WTC11 (cell line): Measurements from ENCODE around the gene C1QL2. TPM values are rescaled to one million over a fixed set of nuclear protein-coding genes. Genes with fewer than 3 reads are reported as not detected.
A peak's percentile ranks its signal among the peaks of the same experiment; 100 is the strongest.

Source experiments
- CBFB ChIP-seq: sonication (generic); formaldehyde crosslinking; IDR thresholded peaks from 2 replicates; pipeline ENCODE4 v1.8.1; 2022; ENCODE audit warnings: mild to moderate bottlenecking, low read depth, missing genetic modification reagents
- FOXP1 ChIP-seq: sonication (generic); formaldehyde crosslinking; IDR thresholded peaks from 2 replicates; pipeline ENCODE4 v1.8.0; 2022; ENCODE audit warnings: missing genetic modification reagents, mild to moderate bottlenecking, moderate library complexity, borderline replicate concordance
- GABPB1 ChIP-seq: sonication (generic); formaldehyde crosslinking; IDR thresholded peaks from 2 replicates; pipeline ENCODE4 v1.8.1; 2023; ENCODE audit warnings: mild to moderate bottlenecking, missing genetic modification reagents
- JAZF1 ChIP-seq: fragments of 250-450 bp; sonication (Bioruptor Pico); IDR thresholded peaks from 2 replicates; pipeline ENCODE4 v1.9.0; 2021; ENCODE audit warnings: moderate library complexity, mild to moderate bottlenecking, inconsistent platforms
- SMAD3 ChIP-seq: sonication (generic); formaldehyde crosslinking; IDR thresholded peaks from 2 replicates; pipeline ENCODE4 v1.8.0; 2022; ENCODE audit warnings: missing genetic modification reagents, mild to moderate bottlenecking, borderline replicate concordance
- SOX15 ChIP-seq: fragments of 250-450 bp; sonication (Bioruptor Pico); IDR thresholded peaks from 2 replicates; pipeline ENCODE4 v1.9.0; 2021; ENCODE audit warnings: mild to moderate bottlenecking
- SP1 ChIP-seq: sonication (generic); formaldehyde crosslinking; conservative IDR thresholded peaks from 2 replicates; pipeline ENCODE4 v1.8.1; 2022; ENCODE audit warnings: missing genetic modification reagents
- TCF7 ChIP-seq: sonication (generic); formaldehyde crosslinking; IDR thresholded peaks from 2 replicates; pipeline ENCODE4 v1.8.0; 2022; ENCODE audit warnings: mild to moderate bottlenecking, low read depth, missing genetic modification reagents, moderate library complexity
- TP53 ChIP-seq: sonication (generic); formaldehyde crosslinking; IDR thresholded peaks from 2 replicates; pipeline ENCODE4 v1.8.1; 2023; ENCODE audit warnings: mild to moderate bottlenecking, missing genetic modification reagents
- ZNF138 ChIP-seq: sonication (generic); formaldehyde crosslinking; conservative IDR thresholded peaks from 2 replicates; pipeline ENCODE4 v1.8.1; 2022; ENCODE audit warnings: mild to moderate bottlenecking, moderate library complexity, missing genetic modification reagents
- ZNF219 ChIP-seq: sonication (generic); formaldehyde crosslinking; IDR thresholded peaks from 2 replicates; pipeline ENCODE4 v1.8.0; 2023; ENCODE audit warnings: missing genetic modification reagents, mild to moderate bottlenecking, borderline replicate concordance
- total RNA-seq: library from RNA; stranded (reverse); gene quantifications from 3 replicates; pipeline ENCODE4 v1.2.3, GENCODE V29; 2021
- TF ChIP-seq, protein P1 (sequence below): sonication (generic); formaldehyde crosslinking; conservative IDR thresholded peaks from 2 replicates; pipeline ENCODE4 v1.8.1; 2023; ENCODE audit warnings: mild to moderate bottlenecking, low read depth, missing genetic modification reagents, moderate library complexity
- TF ChIP-seq, protein P2 (sequence below): fragments of 250-450 bp; sonication (Bioruptor Pico); IDR thresholded peaks from 2 replicates; pipeline ENCODE4 v1.9.0; 2021; ENCODE audit warnings: mild to moderate bottlenecking, borderline replicate concordance
- TF ChIP-seq, protein P3 (sequence below): sonication (generic); formaldehyde crosslinking; IDR thresholded peaks from 2 replicates; pipeline ENCODE4 v1.8.1; 2023; ENCODE audit warnings: mild to moderate bottlenecking, missing genetic modification reagents
- TF ChIP-seq, protein P4 (sequence below): sonication (generic); formaldehyde crosslinking; IDR thresholded peaks from 2 replicates; pipeline ENCODE4 v1.8.0; 2023; ENCODE audit warnings: missing genetic modification reagents, mild to moderate bottlenecking, borderline replicate concordance
- TF ChIP-seq, protein P5 (sequence below): sonication (generic); formaldehyde crosslinking; IDR thresholded peaks from 2 replicates; pipeline ENCODE4 v1.8.0; 2022; ENCODE audit warnings: mild to moderate bottlenecking, missing genetic modification reagents
- TF ChIP-seq, protein P6 (sequence below): sonication (generic); formaldehyde crosslinking; conservative IDR thresholded peaks from 2 replicates; pipeline ENCODE4 v1.8.1; 2022; ENCODE audit warnings: mild to moderate bottlenecking, missing genetic modification reagents
- TF ChIP-seq, protein P7 (sequence below): sonication (generic); formaldehyde crosslinking; IDR thresholded peaks from 2 replicates; pipeline ENCODE4 v1.8.0; 2022; ENCODE audit warnings: missing genetic modification reagents
- TF ChIP-seq, protein P8 (sequence below): fragments of 250-450 bp; sonication (Bioruptor Pico); IDR thresholded peaks from 2 replicates; pipeline ENCODE4 v1.9.0; 2021; ENCODE audit warnings: moderate library complexity, mild to moderate bottlenecking, inconsistent platforms, borderline replicate concordance

The C1QL2 gene
- total RNA-seq, 1 experiment from 2014 or later: 1.0 TPM

DNA sequence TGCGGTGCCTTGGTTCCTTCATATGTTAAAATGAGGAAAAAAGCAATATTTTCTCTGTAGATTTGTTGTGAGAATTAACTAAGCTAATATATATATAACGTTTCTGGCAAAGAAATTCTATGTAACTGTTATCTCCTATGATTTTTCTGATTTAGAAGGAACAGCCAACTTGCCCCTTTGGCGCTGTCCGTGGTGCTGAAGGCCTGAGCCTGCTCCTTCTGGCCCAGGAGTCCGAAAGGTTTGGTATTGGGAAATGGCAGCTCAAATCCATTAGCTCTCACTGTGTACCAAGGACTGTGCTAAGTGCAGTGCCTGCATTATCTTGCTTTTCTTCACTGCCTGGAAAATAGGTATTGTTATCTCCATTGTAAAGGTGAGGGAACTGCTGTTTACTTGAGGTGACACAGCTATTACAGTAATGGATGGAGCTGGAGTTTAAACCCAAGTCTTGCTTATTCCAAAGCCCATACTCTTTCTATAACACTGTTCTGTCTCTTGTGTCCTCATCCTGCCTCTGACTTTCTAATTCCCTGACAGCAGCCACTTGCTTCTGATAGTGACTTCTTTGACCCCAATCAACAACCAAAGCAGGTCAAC lies 52.2 kb downstream of the C1QL2 start (continued):
- TF ChIP-seq GABPB1 (CRISPR knock-in tag) (no peak), JAZF1 (CRISPR knock-in tag) (no peak), ZNF219 (CRISPR knock-in tag) (peak; percentile 84), SOX15 (CRISPR knock-in tag) (no peak), SMAD3 (CRISPR knock-in tag) (peak; percentile 86; the same call in 1 of the 2 replicates), ZNF138 (CRISPR knock-in tag) (0 out of 2 replicates have a peak, but pooled peaks have one; percentile 49), CBFB (no peak), TP53 (no peak), SP1 (CRISPR knock-in tag) (no peak), TCF7 (CRISPR knock-in tag) (no peak), FOXP1 (CRISPR knock-in tag) (no peak)
- TF ChIP-seq, protein P1, sequence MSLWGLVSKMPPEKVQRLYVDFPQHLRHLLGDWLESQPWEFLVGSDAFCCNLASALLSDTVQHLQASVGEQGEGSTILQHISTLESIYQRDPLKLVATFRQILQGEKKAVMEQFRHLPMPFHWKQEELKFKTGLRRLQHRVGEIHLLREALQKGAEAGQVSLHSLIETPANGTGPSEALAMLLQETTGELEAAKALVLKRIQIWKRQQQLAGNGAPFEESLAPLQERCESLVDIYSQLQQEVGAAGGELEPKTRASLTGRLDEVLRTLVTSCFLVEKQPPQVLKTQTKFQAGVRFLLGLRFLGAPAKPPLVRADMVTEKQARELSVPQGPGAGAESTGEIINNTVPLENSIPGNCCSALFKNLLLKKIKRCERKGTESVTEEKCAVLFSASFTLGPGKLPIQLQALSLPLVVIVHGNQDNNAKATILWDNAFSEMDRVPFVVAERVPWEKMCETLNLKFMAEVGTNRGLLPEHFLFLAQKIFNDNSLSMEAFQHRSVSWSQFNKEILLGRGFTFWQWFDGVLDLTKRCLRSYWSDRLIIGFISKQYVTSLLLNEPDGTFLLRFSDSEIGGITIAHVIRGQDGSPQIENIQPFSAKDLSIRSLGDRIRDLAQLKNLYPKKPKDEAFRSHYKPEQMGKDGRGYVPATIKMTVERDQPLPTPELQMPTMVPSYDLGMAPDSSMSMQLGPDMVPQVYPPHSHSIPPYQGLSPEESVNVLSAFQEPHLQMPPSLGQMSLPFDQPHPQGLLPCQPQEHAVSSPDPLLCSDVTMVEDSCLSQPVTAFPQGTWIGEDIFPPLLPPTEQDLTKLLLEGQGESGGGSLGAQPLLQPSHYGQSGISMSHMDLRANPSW (CRISPR knock-in tag): no peak
- TF ChIP-seq, protein P2, sequence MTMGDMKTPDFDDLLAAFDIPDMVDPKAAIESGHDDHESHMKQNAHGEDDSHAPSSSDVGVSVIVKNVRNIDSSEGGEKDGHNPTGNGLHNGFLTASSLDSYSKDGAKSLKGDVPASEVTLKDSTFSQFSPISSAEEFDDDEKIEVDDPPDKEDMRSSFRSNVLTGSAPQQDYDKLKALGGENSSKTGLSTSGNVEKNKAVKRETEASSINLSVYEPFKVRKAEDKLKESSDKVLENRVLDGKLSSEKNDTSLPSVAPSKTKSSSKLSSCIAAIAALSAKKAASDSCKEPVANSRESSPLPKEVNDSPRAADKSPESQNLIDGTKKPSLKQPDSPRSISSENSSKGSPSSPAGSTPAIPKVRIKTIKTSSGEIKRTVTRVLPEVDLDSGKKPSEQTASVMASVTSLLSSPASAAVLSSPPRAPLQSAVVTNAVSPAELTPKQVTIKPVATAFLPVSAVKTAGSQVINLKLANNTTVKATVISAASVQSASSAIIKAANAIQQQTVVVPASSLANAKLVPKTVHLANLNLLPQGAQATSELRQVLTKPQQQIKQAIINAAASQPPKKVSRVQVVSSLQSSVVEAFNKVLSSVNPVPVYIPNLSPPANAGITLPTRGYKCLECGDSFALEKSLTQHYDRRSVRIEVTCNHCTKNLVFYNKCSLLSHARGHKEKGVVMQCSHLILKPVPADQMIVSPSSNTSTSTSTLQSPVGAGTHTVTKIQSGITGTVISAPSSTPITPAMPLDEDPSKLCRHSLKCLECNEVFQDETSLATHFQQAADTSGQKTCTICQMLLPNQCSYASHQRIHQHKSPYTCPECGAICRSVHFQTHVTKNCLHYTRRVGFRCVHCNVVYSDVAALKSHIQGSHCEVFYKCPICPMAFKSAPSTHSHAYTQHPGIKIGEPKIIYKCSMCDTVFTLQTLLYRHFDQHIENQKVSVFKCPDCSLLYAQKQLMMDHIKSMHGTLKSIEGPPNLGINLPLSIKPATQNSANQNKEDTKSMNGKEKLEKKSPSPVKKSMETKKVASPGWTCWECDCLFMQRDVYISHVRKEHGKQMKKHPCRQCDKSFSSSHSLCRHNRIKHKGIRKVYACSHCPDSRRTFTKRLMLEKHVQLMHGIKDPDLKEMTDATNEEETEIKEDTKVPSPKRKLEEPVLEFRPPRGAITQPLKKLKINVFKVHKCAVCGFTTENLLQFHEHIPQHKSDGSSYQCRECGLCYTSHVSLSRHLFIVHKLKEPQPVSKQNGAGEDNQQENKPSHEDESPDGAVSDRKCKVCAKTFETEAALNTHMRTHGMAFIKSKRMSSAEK (CRISPR knock-in tag): no peak
- TF ChIP-seq, protein P3, sequence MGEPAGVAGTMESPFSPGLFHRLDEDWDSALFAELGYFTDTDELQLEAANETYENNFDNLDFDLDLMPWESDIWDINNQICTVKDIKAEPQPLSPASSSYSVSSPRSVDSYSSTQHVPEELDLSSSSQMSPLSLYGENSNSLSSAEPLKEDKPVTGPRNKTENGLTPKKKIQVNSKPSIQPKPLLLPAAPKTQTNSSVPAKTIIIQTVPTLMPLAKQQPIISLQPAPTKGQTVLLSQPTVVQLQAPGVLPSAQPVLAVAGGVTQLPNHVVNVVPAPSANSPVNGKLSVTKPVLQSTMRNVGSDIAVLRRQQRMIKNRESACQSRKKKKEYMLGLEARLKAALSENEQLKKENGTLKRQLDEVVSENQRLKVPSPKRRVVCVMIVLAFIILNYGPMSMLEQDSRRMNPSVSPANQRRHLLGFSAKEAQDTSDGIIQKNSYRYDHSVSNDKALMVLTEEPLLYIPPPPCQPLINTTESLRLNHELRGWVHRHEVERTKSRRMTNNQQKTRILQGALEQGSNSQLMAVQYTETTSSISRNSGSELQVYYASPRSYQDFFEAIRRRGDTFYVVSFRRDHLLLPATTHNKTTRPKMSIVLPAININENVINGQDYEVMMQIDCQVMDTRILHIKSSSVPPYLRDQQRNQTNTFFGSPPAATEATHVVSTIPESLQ (CRISPR knock-in tag): no peak
- TF ChIP-seq, protein P4, sequence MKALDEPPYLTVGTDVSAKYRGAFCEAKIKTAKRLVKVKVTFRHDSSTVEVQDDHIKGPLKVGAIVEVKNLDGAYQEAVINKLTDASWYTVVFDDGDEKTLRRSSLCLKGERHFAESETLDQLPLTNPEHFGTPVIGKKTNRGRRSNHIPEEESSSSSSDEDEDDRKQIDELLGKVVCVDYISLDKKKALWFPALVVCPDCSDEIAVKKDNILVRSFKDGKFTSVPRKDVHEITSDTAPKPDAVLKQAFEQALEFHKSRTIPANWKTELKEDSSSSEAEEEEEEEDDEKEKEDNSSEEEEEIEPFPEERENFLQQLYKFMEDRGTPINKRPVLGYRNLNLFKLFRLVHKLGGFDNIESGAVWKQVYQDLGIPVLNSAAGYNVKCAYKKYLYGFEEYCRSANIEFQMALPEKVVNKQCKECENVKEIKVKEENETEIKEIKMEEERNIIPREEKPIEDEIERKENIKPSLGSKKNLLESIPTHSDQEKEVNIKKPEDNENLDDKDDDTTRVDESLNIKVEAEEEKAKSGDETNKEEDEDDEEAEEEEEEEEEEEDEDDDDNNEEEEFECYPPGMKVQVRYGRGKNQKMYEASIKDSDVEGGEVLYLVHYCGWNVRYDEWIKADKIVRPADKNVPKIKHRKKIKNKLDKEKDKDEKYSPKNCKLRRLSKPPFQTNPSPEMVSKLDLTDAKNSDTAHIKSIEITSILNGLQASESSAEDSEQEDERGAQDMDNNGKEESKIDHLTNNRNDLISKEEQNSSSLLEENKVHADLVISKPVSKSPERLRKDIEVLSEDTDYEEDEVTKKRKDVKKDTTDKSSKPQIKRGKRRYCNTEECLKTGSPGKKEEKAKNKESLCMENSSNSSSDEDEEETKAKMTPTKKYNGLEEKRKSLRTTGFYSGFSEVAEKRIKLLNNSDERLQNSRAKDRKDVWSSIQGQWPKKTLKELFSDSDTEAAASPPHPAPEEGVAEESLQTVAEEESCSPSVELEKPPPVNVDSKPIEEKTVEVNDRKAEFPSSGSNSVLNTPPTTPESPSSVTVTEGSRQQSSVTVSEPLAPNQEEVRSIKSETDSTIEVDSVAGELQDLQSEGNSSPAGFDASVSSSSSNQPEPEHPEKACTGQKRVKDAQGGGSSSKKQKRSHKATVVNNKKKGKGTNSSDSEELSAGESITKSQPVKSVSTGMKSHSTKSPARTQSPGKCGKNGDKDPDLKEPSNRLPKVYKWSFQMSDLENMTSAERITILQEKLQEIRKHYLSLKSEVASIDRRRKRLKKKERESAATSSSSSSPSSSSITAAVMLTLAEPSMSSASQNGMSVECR (CRISPR knock-in tag): peak; percentile 88
- TF ChIP-seq, protein P5, sequence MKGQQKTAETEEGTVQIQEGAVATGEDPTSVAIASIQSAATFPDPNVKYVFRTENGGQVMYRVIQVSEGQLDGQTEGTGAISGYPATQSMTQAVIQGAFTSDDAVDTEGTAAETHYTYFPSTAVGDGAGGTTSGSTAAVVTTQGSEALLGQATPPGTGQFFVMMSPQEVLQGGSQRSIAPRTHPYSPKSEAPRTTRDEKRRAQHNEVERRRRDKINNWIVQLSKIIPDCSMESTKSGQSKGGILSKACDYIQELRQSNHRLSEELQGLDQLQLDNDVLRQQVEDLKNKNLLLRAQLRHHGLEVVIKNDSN (CRISPR knock-in tag): peak; percentile 62; the same call in 1 of the 2 replicates
- TF ChIP-seq, protein P6, sequence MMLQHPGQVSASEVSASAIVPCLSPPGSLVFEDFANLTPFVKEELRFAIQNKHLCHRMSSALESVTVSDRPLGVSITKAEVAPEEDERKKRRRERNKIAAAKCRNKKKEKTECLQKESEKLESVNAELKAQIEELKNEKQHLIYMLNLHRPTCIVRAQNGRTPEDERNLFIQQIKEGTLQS (CRISPR knock-in tag): no peak
- TF ChIP-seq, protein P7, sequence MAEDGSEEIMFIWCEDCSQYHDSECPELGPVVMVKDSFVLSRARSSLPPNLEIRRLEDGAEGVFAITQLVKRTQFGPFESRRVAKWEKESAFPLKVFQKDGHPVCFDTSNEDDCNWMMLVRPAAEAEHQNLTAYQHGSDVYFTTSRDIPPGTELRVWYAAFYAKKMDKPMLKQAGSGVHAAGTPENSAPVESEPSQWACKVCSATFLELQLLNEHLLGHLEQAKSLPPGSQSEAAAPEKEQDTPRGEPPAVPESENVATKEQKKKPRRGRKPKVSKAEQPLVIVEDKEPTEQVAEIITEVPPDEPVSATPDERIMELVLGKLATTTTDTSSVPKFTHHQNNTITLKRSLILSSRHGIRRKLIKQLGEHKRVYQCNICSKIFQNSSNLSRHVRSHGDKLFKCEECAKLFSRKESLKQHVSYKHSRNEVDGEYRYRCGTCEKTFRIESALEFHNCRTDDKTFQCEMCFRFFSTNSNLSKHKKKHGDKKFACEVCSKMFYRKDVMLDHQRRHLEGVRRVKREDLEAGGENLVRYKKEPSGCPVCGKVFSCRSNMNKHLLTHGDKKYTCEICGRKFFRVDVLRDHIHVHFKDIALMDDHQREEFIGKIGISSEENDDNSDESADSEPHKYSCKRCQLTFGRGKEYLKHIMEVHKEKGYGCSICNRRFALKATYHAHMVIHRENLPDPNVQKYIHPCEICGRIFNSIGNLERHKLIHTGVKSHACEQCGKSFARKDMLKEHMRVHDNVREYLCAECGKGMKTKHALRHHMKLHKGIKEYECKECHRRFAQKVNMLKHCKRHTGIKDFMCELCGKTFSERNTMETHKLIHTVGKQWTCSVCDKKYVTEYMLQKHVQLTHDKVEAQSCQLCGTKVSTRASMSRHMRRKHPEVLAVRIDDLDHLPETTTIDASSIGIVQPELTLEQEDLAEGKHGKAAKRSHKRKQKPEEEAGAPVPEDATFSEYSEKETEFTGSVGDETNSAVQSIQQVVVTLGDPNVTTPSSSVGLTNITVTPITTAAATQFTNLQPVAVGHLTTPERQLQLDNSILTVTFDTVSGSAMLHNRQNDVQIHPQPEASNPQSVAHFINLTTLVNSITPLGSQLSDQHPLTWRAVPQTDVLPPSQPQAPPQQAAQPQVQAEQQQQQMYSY (CRISPR knock-in tag): no peak
- TF ChIP-seq, protein P8, sequence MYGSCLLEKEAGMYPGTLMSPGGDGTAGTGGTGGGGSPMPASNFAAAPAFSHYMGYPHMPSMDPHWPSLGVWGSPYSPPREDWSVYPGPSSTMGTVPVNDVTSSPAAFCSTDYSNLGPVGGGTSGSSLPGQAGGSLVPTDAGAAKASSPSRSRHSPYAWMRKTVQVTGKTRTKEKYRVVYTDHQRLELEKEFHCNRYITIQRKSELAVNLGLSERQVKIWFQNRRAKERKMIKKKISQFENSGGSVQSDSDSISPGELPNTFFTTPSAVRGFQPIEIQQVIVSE (CRISPR knock-in tag): no peak
